Sciatic nerve (tissue), 2 donors: ENCODE data around the gene TXN. TPM values are rescaled to one million over a fixed set of nuclear protein-coding genes. Genes with fewer than 3 reads are reported as not detected.
"Not testable (repeated sequence)": the region's sequence is repeated elsewhere in the genome, so short reads cannot be mapped to it uniquely, and the experiment has no call there.

Experiments used
- ATAC-seq: fragments of 200-7000 bp; cut with Tn5 transposase; one replicate; pipeline ENCODE4 v1.9.1; 2020; ENCODE audit warnings: mild to moderate bottlenecking, moderate library complexity
- DNase-seq: peaks from one replicate; pipeline ENCODE4 v3.0.0-alpha.2; 2020; ENCODE audit warnings: low spot score
- intact Hi-C: fragments of 100-400 bp; cut with DNase I; formaldehyde crosslinking; loops from one replicate; pipeline ENCODE4 v1.14.2; 2022
- total RNA-seq: library from RNA; stranded (reverse); fragmentation: NEBNext Ultra II Directional; extraction: Animal tissue kit (Norgen Biotek cat#: 25700); gene quantifications from one replicate; pipeline ENCODE4 v1.2.1, GENCODE V29; 2021
- donor health status: DM: no; HTN: no; CAD: no.
- donor health status: DM: no; HTN: no; CAD: no.

TXN gene
- total RNA-seq, 1 donor from 2014 or later, result 144 TPM

DNA sequence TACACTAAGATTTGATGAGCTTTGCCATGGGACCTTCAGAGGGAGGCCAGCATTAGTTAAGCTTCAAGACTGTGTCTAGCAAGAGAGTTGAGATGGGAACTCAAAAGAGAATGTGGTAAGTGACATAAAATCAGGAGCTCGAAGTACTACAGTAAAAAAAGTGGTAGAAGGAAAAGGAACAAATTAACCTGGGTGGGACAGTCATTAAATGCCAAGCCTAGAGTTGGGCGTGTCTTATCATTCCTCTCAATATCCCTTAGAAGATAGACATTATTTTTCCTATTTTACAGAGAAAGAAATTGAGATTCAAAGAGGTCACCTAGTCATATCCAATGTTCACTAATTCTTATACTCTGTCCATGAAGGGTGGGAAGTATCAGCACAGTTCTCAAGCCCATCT is 3.3 kb upstream of the TXN start:
- intact Hi-C loops, result no loop called here
- ATAC-seq, result no peak
- DNase-seq, result no peak

DNA sequence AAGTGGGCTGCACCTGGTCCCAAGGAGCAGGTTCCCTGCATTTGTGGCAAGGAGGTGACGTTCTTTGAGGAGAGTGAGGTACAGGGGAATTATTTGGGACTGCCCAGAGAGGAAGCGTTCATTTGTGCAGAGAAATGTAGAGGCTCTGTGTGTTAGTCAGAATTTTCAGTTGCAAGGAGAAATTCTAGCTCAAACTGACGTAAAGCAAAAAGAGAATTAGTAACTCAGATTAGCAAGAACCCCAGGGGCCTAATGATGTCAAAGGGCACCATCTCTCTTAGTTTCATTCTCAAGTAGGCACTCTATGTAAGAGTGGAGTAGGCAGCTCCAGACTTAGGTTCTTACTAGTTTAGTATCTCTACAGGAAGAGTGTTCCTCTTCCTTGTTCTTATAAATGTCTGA is 2.4 kb upstream of the TXN start:
- DNase-seq, result no peak
- intact Hi-C loops, result no loop called here

DNA sequence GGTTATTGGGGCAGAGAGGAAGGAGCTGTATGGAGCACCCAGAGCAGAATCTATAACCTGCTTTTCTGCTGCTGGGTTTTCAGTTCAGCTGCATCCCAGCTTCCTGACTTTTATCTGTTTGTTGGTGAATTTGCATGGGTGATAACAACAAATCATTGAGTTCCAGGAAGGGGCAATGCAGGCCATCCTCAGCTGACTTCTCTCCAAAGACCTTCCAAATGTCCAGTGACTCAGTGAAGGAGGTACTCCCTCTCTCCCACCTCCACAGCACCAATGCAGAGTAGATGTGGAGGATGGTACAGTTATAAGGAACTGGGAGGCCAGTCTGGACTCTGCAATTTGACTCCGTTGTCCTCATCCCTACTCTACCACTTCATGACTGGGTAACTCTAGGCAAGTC is 1.6 kb upstream of the TXN start:
- no peak for ATAC-seq

More for the DNA sequence above, 2.4 kb upstream of the TXN start:
- ATAC-seq, result no peak

DNA sequence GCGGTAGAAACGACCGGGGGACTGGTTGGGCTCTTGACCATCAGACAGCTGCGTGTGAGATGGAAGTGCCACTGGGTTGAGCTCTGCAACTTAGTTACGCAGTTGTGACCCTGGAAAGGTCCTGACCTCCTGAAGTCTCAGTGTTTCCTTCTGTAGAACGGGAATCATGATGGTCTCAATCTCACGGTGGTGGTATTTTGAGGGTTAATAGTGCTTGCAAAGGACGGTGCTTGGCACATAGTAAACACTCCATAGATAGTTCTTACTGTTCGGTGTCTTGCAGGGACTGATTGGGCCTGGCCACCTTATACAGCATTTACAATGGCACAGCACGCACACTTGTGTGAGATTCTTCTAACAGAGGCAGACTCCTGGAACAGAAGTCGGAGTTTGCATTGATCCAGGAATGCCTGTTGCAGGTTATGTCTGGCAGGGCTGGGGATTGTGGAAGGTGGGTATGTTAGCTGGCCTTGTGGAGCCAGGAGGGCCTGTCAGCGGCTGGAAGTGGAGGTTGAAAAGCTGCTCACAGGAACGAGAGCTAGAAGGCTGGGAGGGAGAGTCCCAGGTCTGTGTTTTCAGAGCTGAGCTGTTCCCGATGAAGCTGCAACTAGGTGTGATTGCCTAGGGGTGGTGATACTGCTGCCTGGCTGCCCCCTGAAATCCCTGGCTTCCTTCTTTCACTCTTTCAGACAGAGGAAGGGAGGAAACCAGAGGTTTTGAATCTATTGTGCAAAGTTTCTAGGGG is 962 bp upstream of the TXN start:
- DNase-seq (no peak), ATAC-seq (peak; percentile 8)

More for the DNA sequence above, 1.6 kb upstream of the TXN start:
- DNase-seq, result no peak
- intact Hi-C loops, result no loop called here

DNA sequence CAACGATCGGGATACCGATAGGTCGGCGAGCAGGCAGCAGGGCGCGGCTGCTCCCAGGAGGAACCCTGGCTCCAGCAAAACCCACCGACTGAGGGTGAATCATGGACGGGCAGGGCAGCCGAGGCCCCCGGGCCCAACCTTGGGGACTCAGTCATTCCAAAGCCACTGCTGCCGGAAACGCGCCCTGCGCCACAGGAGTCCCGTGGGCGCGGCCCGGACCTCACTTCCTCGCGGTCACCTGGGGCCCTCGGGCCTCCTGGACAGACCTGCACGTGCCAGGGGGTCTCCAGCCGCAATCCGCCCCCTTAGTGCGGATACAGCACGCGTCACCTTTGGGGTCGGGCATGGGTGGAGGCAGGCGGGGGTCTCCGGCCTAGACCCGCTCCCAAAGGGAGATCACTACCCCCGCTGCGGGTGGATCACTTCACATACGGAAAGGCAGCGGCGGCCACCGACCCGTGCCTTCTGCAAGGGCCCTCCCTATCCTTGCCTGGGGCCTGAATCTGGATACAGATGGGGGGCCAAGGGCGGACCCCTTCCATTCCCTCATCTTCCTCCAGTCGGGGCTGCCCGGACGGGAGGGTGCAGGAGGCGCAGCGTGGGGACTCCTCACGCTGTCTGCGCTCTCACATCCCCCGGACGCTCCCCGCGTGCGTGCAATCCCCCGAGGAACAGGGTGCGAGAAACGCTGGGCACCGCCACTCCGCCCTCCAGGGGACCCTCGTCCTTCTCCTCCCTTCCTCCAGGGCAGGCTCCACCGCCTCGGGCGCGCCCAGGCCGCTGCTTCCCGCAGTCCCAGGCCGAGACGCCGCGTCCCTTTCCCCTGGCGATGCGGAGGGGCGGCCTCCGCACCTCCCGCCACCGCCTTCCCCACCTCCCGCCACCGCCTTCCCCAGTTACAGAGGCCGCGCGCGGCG is 586 bp downstream of the TXN start:
- peak; percentile 60 for ATAC-seq
- intact Hi-C loops, result no loop called here
- DNase-seq, result peak; percentile 79

More for the DNA sequence above, 962 bp upstream of the TXN start:
- intact Hi-C loops, result no loop called here

- ATAC-seq (peak; percentile 2), DNase-seq (no peak)
- intact Hi-C loops, result no loop called here
Observed at GRCh38 chr9:110255034-110255462, 1.3 kb downstream of the TXN start.

GRCh38 chr9:110254500-110254899 is 1.8 kb downstream of the TXN start:
- intact Hi-C loops, result no loop called here
- ATAC-seq (no peak), DNase-seq (no peak)

GRCh38 chr9:110252509-110253139 is 3.7 kb downstream of the TXN start:
- ATAC-seq (no peak), DNase-seq (no peak)
- intact Hi-C loops, result no loop called here

DNA sequence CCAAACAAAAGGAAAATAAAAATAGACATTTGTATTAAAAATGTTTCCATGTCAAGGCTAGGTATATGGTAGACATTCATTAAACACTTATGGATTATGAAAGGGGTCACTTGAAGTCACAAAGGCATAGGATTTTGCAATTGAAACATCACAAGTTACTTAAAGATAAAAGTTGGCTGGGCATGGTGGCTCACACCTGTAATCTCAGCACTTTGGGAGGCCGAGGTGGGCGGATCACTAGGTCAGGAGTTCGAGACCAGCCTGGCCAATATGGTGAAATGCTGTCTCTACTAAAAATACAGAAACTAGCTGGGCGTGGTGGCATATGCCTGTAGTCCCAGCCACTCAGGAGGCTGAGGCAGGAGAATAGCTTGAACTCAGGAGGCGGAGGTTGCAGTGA is 4.5 kb downstream of the TXN start:
- DNase-seq, ATAC-seq, intact Hi-C loops: not testable (repeated sequence)

DNA sequence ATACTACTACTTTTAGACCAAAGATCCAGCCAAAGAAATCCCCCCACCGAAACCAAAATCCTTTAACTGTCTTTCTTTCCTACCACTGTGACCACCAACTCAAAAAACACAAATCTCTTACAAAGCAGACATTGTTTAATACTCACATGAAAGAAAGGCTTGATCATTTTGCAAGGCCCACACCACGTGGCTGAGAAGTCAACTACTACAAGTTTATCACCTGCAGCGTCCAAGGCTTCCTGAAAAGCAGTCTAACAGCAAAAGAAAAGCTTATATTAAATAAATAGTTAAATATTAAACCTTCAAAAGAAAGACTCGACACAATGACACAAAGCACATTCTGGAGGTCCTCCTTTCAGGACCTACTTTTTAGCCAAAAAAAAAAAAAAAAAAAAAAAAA is 5.1 kb downstream of the TXN start:
- ATAC-seq (no peak), DNase-seq (no peak)
- intact Hi-C loops, result no loop called here

DNA sequence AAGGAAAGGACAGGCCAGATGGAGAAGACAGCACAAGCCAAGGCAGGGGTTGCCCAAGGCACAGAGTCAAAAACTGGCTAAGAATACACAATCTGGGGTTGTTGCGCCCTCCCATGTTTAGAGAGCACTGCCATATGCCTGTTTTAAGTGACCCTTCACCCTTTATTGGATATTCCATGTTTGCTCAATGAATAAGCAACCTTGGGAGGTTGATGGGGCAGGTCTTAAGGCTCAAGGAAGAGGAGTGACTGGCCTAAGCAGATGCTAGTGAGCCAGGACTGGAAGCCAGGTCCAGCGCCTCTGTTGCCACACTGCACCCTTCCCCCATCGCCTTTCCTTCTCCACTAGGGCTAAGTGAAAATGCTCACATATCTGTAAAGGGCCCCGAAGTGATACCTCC is 6.7 kb downstream of the TXN start:
- intact Hi-C loops, result loop anchor here (5.0 kb wide), 1 partner anchor 1012 kb away; no protein-coding TSS in a partner anchor
- ATAC-seq (no peak), DNase-seq (no peak)

- intact Hi-C loops, result loop anchor here (5.0 kb wide), 1 partner anchor 1011 kb away; no protein-coding TSS in a partner anchor
- no peak for ATAC-seq
- no peak for DNase-seq
Observed at GRCh38 chr9:110248361-110248760, 7.9 kb downstream of the TXN start.

GRCh38 chr9:110246214-110246613 is 10.1 kb downstream of the TXN start:
- intact Hi-C loops, result loop anchor here (5.0 kb wide), 1 partner anchor 1009 kb away; no protein-coding TSS in a partner anchor
- DNase-seq (no peak), ATAC-seq (no peak)

DNA sequence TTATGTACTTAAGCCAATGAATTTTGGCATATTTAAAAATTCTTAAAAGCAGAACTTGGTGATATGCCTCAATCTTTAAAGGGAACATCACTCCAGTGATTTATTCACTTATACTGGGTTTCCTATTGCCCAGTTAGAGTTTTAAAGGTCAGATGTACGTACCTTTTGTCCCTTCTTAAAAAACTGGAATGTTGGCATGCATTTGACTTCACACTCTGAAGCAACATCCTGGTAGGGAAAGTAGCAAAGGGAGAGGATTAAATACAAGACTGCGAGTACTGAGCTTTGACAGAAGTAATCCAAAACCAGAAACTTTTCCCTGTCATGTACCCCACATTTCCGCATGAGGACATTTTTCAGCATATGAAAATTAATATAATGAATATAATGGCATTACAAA is 11.7 kb downstream of the TXN start:
- no peak for ATAC-seq
- intact Hi-C loops, result loop anchor here (5.0 kb wide), 1 partner anchor 1007 kb away; no protein-coding TSS in a partner anchor

GRCh38 chr9:110241858-110242321 is 14.4 kb downstream of the TXN start:
- intact Hi-C loops, result no loop called here
- ATAC-seq (no peak), DNase-seq (no peak)

More for the DNA sequence above, 11.7 kb downstream of the TXN start:
- DNase-seq, result no peak

DNA sequence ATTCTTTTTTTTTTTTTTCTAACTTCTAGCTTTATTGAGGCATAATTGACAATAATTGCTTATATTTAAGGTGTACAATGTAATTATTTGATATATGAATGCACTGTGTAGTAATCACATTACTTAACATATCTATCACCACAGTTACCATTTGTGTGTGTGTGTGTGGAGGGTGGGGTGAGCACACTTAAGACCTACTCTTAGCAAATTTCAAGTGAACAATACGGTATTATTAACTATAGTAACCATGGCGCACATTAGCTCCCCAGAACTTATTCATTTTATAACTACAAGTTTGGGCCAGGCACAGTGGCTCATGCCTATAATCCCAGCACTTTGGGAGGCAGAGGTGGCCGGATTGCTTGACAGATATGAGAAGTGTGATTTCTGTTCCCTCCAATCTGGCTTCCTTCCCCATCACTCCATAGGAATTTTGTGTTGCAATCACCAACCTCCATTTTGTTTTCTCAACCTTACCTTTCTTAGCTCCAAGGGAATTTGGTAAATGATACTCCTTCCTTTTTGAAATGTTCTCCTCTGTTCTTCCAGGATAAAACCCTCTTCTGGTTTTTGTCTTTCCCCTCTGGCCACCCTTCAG is 14.9 kb downstream of the TXN start:
- ATAC-seq (no peak), DNase-seq (no peak)
- intact Hi-C loops, result no loop called here

DNA sequence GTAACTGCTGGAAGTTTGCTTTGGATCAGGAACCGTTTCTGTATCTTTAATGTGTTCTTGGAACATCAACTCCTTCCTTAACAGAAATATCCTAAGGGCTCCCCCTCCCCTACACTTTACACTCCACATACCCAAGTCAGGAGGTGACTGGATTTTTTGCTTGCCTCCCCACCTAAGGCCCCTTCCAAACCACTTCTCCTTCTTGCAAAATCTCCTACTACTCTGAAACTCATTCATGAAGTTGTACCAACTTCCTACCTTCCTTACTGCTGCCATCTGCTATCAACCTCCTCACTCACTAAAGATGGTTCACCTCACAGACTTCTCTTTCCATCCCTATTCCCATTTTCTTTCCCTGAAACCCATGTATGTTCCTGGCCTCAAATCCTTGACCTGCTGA is 16.1 kb downstream of the TXN start:
- DNase-seq, result no peak

DNA sequence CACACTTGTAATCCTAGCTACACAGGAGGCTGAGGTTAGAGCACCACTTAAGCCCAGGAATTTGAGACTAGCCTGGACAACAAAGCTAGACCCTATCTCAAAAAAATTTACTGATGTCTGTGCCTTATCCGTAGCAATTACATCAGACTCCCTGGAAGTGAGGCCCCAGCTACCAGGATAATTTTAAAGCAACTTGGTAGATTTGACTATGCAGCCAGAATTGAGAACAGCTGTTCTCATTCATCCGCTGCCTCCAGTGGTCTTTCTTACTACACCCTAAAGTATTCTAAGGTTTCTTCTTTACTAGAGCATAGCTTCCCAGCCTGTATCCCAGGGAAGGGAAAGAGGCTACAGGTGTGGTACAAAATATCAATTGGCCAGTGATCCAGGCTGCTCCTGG is 28.0 kb downstream of the TXN start:
- intact Hi-C loops, result no loop called here
- no peak for DNase-seq
- no peak for ATAC-seq

More for the DNA sequence above, 16.1 kb downstream of the TXN start:
- ATAC-seq, result no peak
- intact Hi-C loops, result no loop called here

- ATAC-seq (no peak), DNase-seq (no peak)
- intact Hi-C loops, result no loop called here
Observed at GRCh38 chr9:110224583-110224982, 31.7 kb downstream of the TXN start.
